GM23338 (cell line): Measurements from ENCODE around the gene KCNK15.

Experiments used
- CREB1 ChIP-seq: fragments of 250-450 bp; sonication (Bioruptor Pico); IDR thresholded peaks from 2 replicates; pipeline ENCODE4 v1.5.0; 2020; ENCODE audit warnings: low read depth, mild to moderate bottlenecking, moderate library complexity
- EZH2 ChIP-seq: fragments of 200-600 bp; sonication (generic); IDR thresholded peaks from one replicate; pipeline ENCODE4 v1.8.0; 2017; ENCODE audit warnings: antibody characterized with exemption, mild to moderate bottlenecking, low read depth; ENCODE audit not compliant: unreplicated experiment
- EZH2phosphoT487 ChIP-seq: fragments of 200-600 bp; sonication (generic); IDR thresholded peaks from one replicate; pipeline ENCODE4 v1.8.1; 2018; ENCODE audit warnings: antibody characterized with exemption; ENCODE audit not compliant: unreplicated experiment
- JUNB ChIP-seq: IDR thresholded peaks from one replicate; pipeline ENCODE4 v1.6.1; 2016; ENCODE audit warnings: antibody characterized with exemption; ENCODE audit not compliant: unreplicated experiment
- NANOG ChIP-seq: IDR thresholded peaks from 2 replicates; pipeline ENCODE4 v1.6.1; 2016; ENCODE audit warnings: antibody characterized with exemption, borderline replicate concordance
- POLR2AphosphoS5 ChIP-seq: IDR thresholded peaks from 2 replicates; pipeline ENCODE4 v1.6.1; 2016; ENCODE audit warnings: antibody characterized with exemption, low read depth
- STAT1 ChIP-seq: IDR thresholded peaks from one replicate; pipeline ENCODE4 v1.6.1; 2016; ENCODE audit warnings: antibody characterized with exemption; ENCODE audit not compliant: unreplicated experiment
- ZNF331 ChIP-seq: fragments of 250-450 bp; sonication (Bioruptor Pico); IDR thresholded peaks from 2 replicates; pipeline ENCODE4 v1.5.0; 2020; ENCODE audit warnings: low read depth, mild to moderate bottlenecking, moderate library complexity
- TF ChIP-seq, protein P1 (sequence below), 2 experiments: fragments of 200-600 bp in 1 of 2; sonication (generic) in 1 of 2; conservative IDR thresholded peaks; 2 replicates each; pipeline versions ENCODE4 v1.5.1 to v1.6.1; 2016 to 2017; ENCODE audit warnings: antibody characterized with exemption in 2 of 2, low read depth in 2 of 2, mild to moderate bottlenecking in 2 of 2, moderate library complexity in 1 of 2
- TF ChIP-seq, protein P2 (sequence below): IDR thresholded peaks from one replicate; pipeline ENCODE4 v1.6.1; 2018; ENCODE audit warnings: antibody characterized with exemption; ENCODE audit not compliant: unreplicated experiment
- TF ChIP-seq, protein P3 (sequence below): fragments of 250-450 bp; sonication (Bioruptor Pico); IDR thresholded peaks from 2 replicates; pipeline ENCODE4 v1.5.0; 2020; ENCODE audit warnings: mild to moderate bottlenecking, moderate library complexity
- TF ChIP-seq, protein P4 (sequence below): IDR thresholded peaks from 2 replicates; pipeline ENCODE4 v1.6.1; 2016; ENCODE audit warnings: antibody characterized with exemption

DNA sequence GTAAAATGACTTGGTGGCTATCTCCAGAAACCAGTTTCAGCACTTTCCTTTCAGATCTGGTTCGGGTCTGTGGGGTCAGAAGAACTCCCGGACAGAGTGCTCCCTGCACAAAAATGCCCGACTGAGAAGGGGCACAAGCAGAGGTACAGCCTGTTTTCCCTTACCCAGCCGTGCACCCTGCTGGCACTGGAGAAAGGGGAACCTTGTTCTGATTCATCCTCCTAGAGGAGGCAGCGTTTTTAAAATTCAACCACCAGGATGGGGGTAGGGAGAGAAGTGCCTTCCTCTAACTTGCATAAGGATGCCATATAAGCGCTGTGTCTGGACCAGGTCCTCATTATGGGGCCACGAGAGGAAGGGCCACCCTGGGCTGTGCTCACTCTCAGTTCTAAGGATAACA is 47.1 kb downstream of the KCNK15 start:
- TF ChIP-seq POLR2AphosphoS5: no peak
- TF ChIP-seq, protein P1, sequence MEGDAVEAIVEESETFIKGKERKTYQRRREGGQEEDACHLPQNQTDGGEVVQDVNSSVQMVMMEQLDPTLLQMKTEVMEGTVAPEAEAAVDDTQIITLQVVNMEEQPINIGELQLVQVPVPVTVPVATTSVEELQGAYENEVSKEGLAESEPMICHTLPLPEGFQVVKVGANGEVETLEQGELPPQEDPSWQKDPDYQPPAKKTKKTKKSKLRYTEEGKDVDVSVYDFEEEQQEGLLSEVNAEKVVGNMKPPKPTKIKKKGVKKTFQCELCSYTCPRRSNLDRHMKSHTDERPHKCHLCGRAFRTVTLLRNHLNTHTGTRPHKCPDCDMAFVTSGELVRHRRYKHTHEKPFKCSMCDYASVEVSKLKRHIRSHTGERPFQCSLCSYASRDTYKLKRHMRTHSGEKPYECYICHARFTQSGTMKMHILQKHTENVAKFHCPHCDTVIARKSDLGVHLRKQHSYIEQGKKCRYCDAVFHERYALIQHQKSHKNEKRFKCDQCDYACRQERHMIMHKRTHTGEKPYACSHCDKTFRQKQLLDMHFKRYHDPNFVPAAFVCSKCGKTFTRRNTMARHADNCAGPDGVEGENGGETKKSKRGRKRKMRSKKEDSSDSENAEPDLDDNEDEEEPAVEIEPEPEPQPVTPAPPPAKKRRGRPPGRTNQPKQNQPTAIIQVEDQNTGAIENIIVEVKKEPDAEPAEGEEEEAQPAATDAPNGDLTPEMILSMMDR (conservative IDR thresholded peaks at IDR 0.05; ENCODE audit: low read depth in 2 of 2): no peak
- TF ChIP-seq, protein P2, sequence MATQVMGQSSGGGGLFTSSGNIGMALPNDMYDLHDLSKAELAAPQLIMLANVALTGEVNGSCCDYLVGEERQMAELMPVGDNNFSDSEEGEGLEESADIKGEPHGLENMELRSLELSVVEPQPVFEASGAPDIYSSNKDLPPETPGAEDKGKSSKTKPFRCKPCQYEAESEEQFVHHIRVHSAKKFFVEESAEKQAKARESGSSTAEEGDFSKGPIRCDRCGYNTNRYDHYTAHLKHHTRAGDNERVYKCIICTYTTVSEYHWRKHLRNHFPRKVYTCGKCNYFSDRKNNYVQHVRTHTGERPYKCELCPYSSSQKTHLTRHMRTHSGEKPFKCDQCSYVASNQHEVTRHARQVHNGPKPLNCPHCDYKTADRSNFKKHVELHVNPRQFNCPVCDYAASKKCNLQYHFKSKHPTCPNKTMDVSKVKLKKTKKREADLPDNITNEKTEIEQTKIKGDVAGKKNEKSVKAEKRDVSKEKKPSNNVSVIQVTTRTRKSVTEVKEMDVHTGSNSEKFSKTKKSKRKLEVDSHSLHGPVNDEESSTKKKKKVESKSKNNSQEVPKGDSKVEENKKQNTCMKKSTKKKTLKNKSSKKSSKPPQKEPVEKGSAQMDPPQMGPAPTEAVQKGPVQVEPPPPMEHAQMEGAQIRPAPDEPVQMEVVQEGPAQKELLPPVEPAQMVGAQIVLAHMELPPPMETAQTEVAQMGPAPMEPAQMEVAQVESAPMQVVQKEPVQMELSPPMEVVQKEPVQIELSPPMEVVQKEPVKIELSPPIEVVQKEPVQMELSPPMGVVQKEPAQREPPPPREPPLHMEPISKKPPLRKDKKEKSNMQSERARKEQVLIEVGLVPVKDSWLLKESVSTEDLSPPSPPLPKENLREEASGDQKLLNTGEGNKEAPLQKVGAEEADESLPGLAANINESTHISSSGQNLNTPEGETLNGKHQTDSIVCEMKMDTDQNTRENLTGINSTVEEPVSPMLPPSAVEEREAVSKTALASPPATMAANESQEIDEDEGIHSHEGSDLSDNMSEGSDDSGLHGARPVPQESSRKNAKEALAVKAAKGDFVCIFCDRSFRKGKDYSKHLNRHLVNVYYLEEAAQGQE: no peak
- TF ChIP-seq EZH2phosphoT487: no peak
- TF ChIP-seq EZH2: no peak
- TF ChIP-seq JUNB: no peak
- TF ChIP-seq CREB1: no peak
- no peak for TF ChIP-seq ZNF331 (CRISPR knock-in tag)
- TF ChIP-seq STAT1: no peak
- TF ChIP-seq, protein P3, sequence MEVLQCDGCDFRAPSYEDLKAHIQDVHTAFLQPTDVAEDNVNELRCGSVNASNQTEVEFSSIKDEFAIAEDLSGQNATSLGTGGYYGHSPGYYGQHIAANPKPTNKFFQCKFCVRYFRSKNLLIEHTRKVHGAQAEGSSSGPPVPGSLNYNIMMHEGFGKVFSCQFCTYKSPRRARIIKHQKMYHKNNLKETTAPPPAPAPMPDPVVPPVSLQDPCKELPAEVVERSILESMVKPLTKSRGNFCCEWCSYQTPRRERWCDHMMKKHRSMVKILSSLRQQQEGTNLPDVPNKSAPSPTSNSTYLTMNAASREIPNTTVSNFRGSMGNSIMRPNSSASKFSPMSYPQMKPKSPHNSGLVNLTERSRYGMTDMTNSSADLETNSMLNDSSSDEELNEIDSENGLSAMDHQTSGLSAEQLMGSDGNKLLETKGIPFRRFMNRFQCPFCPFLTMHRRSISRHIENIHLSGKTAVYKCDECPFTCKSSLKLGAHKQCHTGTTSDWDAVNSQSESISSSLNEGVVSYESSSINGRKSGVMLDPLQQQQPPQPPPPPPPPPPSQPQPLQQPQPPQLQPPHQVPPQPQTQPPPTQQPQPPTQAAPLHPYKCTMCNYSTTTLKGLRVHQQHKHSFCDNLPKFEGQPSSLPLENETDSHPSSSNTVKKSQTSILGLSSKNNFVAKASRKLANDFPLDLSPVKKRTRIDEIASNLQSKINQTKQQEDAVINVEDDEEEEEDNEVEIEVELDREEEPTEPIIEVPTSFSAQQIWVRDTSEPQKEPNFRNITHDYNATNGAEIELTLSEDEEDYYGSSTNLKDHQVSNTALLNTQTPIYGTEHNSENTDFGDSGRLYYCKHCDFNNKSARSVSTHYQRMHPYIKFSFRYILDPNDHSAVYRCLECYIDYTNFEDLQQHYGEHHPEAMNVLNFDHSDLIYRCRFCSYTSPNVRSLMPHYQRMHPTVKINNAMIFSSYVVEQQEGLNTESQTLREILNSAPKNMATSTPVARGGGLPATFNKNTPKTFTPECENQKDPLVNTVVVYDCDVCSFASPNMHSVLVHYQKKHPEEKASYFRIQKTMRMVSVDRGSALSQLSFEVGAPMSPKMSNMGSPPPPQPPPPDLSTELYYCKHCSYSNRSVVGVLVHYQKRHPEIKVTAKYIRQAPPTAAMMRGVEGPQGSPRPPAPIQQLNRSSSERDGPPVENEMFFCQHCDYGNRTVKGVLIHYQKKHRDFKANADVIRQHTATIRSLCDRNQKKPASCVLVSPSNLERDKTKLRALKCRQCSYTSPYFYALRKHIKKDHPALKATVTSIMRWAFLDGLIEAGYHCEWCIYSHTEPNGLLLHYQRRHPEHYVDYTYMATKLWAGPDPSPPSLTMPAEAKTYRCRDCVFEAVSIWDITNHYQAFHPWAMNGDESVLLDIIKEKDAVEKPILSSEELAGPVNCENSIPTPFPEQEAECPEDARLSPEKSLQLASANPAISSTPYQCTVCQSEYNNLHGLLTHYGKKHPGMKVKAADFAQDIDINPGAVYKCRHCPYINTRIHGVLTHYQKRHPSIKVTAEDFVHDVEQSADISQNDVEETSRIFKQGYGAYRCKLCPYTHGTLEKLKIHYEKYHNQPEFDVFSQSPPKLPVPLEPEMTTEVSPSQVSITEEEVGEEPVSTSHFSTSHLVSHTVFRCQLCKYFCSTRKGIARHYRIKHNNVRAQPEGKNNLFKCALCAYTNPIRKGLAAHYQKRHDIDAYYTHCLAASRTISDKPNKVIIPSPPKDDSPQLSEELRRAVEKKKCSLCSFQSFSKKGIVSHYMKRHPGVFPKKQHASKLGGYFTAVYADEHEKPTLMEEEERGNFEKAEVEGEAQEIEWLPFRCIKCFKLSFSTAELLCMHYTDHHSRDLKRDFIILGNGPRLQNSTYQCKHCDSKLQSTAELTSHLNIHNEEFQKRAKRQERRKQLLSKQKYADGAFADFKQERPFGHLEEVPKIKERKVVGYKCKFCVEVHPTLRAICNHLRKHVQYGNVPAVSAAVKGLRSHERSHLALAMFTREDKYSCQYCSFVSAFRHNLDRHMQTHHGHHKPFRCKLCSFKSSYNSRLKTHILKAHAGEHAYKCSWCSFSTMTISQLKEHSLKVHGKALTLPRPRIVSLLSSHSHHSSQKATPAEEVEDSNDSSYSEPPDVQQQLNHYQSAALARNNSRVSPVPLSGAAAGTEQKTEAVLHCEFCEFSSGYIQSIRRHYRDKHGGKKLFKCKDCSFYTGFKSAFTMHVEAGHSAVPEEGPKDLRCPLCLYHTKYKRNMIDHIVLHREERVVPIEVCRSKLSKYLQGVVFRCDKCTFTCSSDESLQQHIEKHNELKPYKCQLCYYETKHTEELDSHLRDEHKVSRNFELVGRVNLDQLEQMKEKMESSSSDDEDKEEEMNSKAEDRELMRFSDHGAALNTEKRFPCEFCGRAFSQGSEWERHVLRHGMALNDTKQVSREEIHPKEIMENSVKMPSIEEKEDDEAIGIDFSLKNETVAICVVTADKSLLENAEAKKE (CRISPR knock-in tag): no peak
- TF ChIP-seq NANOG: no peak
- TF ChIP-seq, protein P4, sequence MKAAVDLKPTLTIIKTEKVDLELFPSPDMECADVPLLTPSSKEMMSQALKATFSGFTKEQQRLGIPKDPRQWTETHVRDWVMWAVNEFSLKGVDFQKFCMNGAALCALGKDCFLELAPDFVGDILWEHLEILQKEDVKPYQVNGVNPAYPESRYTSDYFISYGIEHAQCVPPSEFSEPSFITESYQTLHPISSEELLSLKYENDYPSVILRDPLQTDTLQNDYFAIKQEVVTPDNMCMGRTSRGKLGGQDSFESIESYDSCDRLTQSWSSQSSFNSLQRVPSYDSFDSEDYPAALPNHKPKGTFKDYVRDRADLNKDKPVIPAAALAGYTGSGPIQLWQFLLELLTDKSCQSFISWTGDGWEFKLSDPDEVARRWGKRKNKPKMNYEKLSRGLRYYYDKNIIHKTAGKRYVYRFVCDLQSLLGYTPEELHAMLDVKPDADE: no peak
